ENCODE measurements around the gene OTUB2. TPM values are rescaled to one million over a fixed set of nuclear protein-coding genes. Genes with fewer than 3 reads are reported as not detected.

The OTUB2 gene
- total and polyA plus RNA-seq, 2 of the 8 experiments (the other 6 are each of a cell fraction or from before 2014, with no cell fraction given), result 2.2 to 4.2 TPM

DNA sequence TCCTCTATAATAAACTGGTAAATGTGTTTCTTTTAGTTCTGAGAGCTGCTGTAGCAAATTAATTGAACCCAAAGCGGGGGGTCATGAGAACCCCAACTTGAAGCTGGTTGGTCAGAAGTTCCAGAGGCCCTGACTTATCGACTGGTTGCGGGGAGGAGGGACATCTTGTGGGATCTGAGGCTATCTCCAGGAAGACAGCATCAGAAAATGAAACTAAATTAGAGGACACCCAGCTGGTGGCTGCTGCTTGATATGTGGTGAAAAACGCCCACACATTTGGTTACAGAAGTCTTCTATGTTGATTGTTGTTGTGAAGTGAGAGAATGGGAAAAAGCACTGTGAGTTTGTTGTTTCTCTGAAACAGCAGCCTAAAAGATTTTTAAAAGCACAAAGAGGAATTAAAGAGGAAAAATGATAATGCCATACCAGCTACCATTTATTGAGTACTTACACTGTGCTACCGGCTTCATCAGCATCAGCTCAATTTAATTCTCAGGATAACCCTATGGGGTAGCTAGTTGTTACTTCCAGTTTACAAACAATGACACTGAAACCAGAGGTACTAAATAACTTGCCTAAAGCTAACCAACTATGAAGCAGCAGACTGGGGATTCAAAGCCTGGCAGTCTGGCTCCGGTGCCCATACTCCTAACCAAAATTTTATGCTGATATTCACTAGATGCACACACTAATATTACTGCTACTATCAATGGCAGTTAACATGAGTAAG lies 30.6 kb downstream of the OTUB2 start:
- H3K36me3 ChIP-seq (ENCODE audit: control insufficient read depth in 2 of 4, insufficient read depth in 4 of 4, low read length in 3 of 4), result peaks cover 32 to 86% (median 66%) of the 10 kb centered on the region in 4 experiments
- H3K23me2 ChIP-seq (ENCODE audit: low read depth, low read length), result no peaks in the 10 kb centered on the region; the same call in 1 of the 2 replicates
- no peak overlapping the region for H3K56ac ChIP-seq (replicated peaks; ENCODE audit: insufficient read length, low read depth, low read length)
- H2AFZ ChIP-seq (ENCODE audit: low read length), result no peak overlapping the region
- H4K20me1 ChIP-seq (replicated peaks in 1 of 2; ENCODE audit: control insufficient read depth in 1 of 2, insufficient read depth in 2 of 2, low read length in 2 of 2), result peaks cover 6 to 7% of the 10 kb centered on the region in 2 experiments
- no peaks in the 10 kb centered on the region for H3K27me3 ChIP-seq (replicated peaks in 1 of 4; ENCODE audit: control insufficient read depth in 3 of 4, extremely low read depth in 1 of 4, insufficient read depth in 3 of 4, low read length in 3 of 4)
- ChIA-PET CTCF (ENCODE audit: partially characterized antibody) (interaction anchor here (1.0 to 17.4 kb wide), 8 partner anchors 8 to 84 kb away, joined by 3 to 148 read pairs (median 5); no protein-coding TSS in a partner anchor), POLR2A (ENCODE audit: partially characterized antibody) (interaction anchor here (1.4 kb wide), 1 partner anchor 9 kb away, joined by 4 read pairs; no protein-coding TSS in a partner anchor)
- no peak overlapping the region for H3K23ac ChIP-seq (ENCODE audit: insufficient read length)
- H3K9me3 ChIP-seq (ENCODE audit: insufficient read depth in 2 of 2, low read depth in 1 of 2, low read length in 1 of 2), result no peaks in the 10 kb centered on the region
- no peak overlapping the region for H4K91ac ChIP-seq (replicated peaks; ENCODE audit: insufficient read length, low read length)
- FAIRE-seq (no peak), DNase-seq (ENCODE audit: low read depth in 1 of 2, low spot score in 2 of 2) (no peak)
- no peaks in the 10 kb centered on the region; the same call in 1 of the 2 replicates for H3K79me1 ChIP-seq (ENCODE audit: low read depth, low read length)
- no peak overlapping the region for H2AK5ac ChIP-seq (ENCODE audit: low read depth, low read length)
- no peak overlapping the region for H4K5ac ChIP-seq (ENCODE audit: insufficient read length, low read depth, low read length)
- H3K27ac ChIP-seq (ENCODE audit: low read depth, low read length), result no peak overlapping the region
- H3K79me2 ChIP-seq (ENCODE audit: control insufficient read depth in 1 of 2, insufficient read depth in 2 of 2, low read length in 2 of 2), result peaks cover 0 to 3% of the 10 kb centered on the region in 2 experiments; a peak in 1 of 4 replicates
- 88% methylated on average over 6 of the region's 6 CpGs; no CpG with 5 or more reads in 1 of the 2 experiments for WGBS, 2 experiments (ENCODE audit: extremely low coverage in 1 of 2, insufficient coverage in 1 of 2, insufficient read length in 1 of 2, insufficient replicate concordance in 2 of 2, low coverage in 1 of 2, low lambda C conversion rate in 2 of 2, missing lambda C conversion rate in 1 of 2)
- H2BK12ac ChIP-seq (ENCODE audit: low read depth, low read length), result no peak overlapping the region
- H3K18ac ChIP-seq (ENCODE audit: extremely low read depth, low read length), result no peak overlapping the region
- no peak overlapping the region for H2BK120ac ChIP-seq (replicated peaks; ENCODE audit: low read depth, low read length)
- H3K4me2 ChIP-seq (ENCODE audit: insufficient read depth in 1 of 2, low read depth in 2 of 2, low read length in 2 of 2), result no peak overlapping the region
- no peak overlapping the region for H3K4me3 ChIP-seq (ENCODE audit: extremely low read depth in 1 of 4, insufficient read depth in 2 of 4, low read depth in 3 of 4, low read length in 4 of 4)
- H4K8ac ChIP-seq (ENCODE audit: extremely low read depth, insufficient read depth, low read length), result no peak overlapping the region
- H2BK5ac ChIP-seq (ENCODE audit: low read depth, low read length), result no peak overlapping the region
- H3K4ac ChIP-seq (replicated peaks; ENCODE audit: insufficient read length, low read depth, low read length), result no peak overlapping the region
- H3K4me1 ChIP-seq (replicated peaks in 1 of 4; ENCODE audit: control insufficient read depth in 3 of 4, insufficient read depth in 4 of 4, low read length in 3 of 4), result no peaks in the 10 kb centered on the region; a peak in 1 of 7 replicates
- H2BK15ac ChIP-seq (ENCODE audit: low read length), result no peak overlapping the region
- no peak overlapping the region for H3K14ac ChIP-seq (ENCODE audit: insufficient read length)
- no peak overlapping the region for H2BK20ac ChIP-seq (ENCODE audit: low read length)
- H3K9ac ChIP-seq (replicated peaks in 1 of 4; ENCODE audit: extremely low read depth in 1 of 4, low read depth in 3 of 4, low read length in 3 of 4), result no peak overlapping the region
- TF ChIP-seq RXRA (IDR thresholded peaks at IDR 0.05; ENCODE audit: insufficient read depth, low read depth, low read length), result no peak

Measured in H1 (cell line).